ENCODE measurements around the gene SMAP1. TPM values are rescaled to one million over a fixed set of nuclear protein-coding genes. Genes with fewer than 3 reads are reported as not detected.

SMAP1 gene
- total RNA-seq, 1 donor from 2014 or later = 32.1 TPM

- H3K36me3 ChIP-seq = no peaks in the 10 kb centered on the region
- intact Hi-C loops (cut with micrococcal nuclease) = loop anchor here (10.0 kb wide), 1 partner anchor 104 kb away; the partner anchor contains the start of gene SDHAF4
- peak overlapping the region; percentile 98 for H3K27ac ChIP-seq (replicated peaks)
- no peak for DNase-seq
- peaks cover 78% of the 10 kb centered on the region for H3K4me1 ChIP-seq
- no peaks in the 10 kb centered on the region for H3K27me3 ChIP-seq (ENCODE audit: low read depth)
- peak overlapping the region; percentile 93 for H3K4me3 ChIP-seq
- no peak for TF ChIP-seq CTCF (IDR thresholded peaks at IDR 0.05; ENCODE audit: borderline replicate concordance)
- H3K9me3 ChIP-seq (replicated peaks) = no peaks in the 10 kb centered on the region
Observed at GRCh38 chr6:70668499-70668812, 773 bp downstream of the SMAP1 start.

- peaks cover 77% of the 10 kb centered on the region for H3K4me1 ChIP-seq
Observed at GRCh38 chr6:70669133-70669532, 1.4 kb downstream of the SMAP1 start.

GRCh38 chr6:70672549-70672948 lies 4.9 kb downstream of the SMAP1 start:
- Histone ChIP-seq H3K27ac (replicated peaks) (peak overlapping the region; percentile 31), H3K9me3 (replicated peaks) (no peaks in the 10 kb centered on the region), H3K4me1 (peaks cover 74% of the 10 kb centered on the region), H3K4me3 (no peak overlapping the region), H3K36me3 (no peaks in the 10 kb centered on the region), H3K27me3 (ENCODE audit: low read depth) (no peaks in the 10 kb centered on the region)
- TF ChIP-seq CTCF (IDR thresholded peaks at IDR 0.05; ENCODE audit: borderline replicate concordance) = no peak
- intact Hi-C loops (cut with micrococcal nuclease) = no loop called here
- DNase-seq = no peak

More at GRCh38 chr6:70669133-70669532, 1.4 kb downstream of the SMAP1 start:
- no peaks in the 10 kb centered on the region for H3K36me3 ChIP-seq
- no peak for DNase-seq
- H3K9me3 ChIP-seq (replicated peaks) = no peaks in the 10 kb centered on the region
- TF ChIP-seq CTCF (IDR thresholded peaks at IDR 0.05; ENCODE audit: borderline replicate concordance) = no peak
- H3K4me3 ChIP-seq = peak overlapping the region; percentile 93
- no peaks in the 10 kb centered on the region for H3K27me3 ChIP-seq (ENCODE audit: low read depth)
- H3K27ac ChIP-seq (replicated peaks) = no peak overlapping the region
- intact Hi-C loops (cut with micrococcal nuclease) = loop anchor here (10.0 kb wide), 1 partner anchor 104 kb away; the partner anchor contains the start of gene SDHAF4

GRCh38 chr6:70673054-70673453 lies 5.4 kb downstream of the SMAP1 start:
- intact Hi-C loops (cut with micrococcal nuclease) = no loop called here
- H3K9me3 ChIP-seq (replicated peaks) = no peaks in the 10 kb centered on the region
- no peak for TF ChIP-seq CTCF (IDR thresholded peaks at IDR 0.05; ENCODE audit: borderline replicate concordance)
- no peaks in the 10 kb centered on the region for H3K36me3 ChIP-seq
- H3K27ac ChIP-seq (replicated peaks) = peak overlapping the region; percentile 31
- H3K4me3 ChIP-seq = no peak overlapping the region
- H3K27me3 ChIP-seq (ENCODE audit: low read depth) = no peaks in the 10 kb centered on the region
- peaks cover 71% of the 10 kb centered on the region for H3K4me1 ChIP-seq
- no peak for DNase-seq

GRCh38 chr6:70673601-70674000 lies 5.9 kb downstream of the SMAP1 start:
- TF ChIP-seq CTCF (IDR thresholded peaks at IDR 0.05; ENCODE audit: borderline replicate concordance) = no peak
- H3K9me3 ChIP-seq (replicated peaks) = no peaks in the 10 kb centered on the region
- DNase-seq = no peak
- H3K4me1 ChIP-seq = peaks cover 66% of the 10 kb centered on the region
- H3K27me3 ChIP-seq (ENCODE audit: low read depth) = no peaks in the 10 kb centered on the region
- no peaks in the 10 kb centered on the region for H3K36me3 ChIP-seq
- intact Hi-C loops (cut with micrococcal nuclease) = no loop called here
- H3K27ac ChIP-seq (replicated peaks) = peak overlapping the region; percentile 8
- H3K4me3 ChIP-seq = no peak overlapping the region

- no peaks in the 10 kb centered on the region for H3K36me3 ChIP-seq
- DNase-seq = no peak
- H3K27ac ChIP-seq (replicated peaks) = no peak overlapping the region
- intact Hi-C loops (cut with micrococcal nuclease) = no loop called here
- no peak overlapping the region for H3K4me3 ChIP-seq
- peaks cover 43% of the 10 kb centered on the region for H3K4me1 ChIP-seq
- no peaks in the 10 kb centered on the region for H3K9me3 ChIP-seq (replicated peaks)
- TF ChIP-seq CTCF (IDR thresholded peaks at IDR 0.05; ENCODE audit: borderline replicate concordance) = no peak
- H3K27me3 ChIP-seq (ENCODE audit: low read depth) = no peaks in the 10 kb centered on the region
Observed at GRCh38 chr6:70675822-70676221, 8.1 kb downstream of the SMAP1 start.

Data from left ventricle myocardium inferior (tissue), 1 donor.